Stimulated activated CD4-positive, alpha-beta T cell treated with anti-CD3 and anti-CD28 coated beads, Interleukin-15, amount 100 ng/mL, for 24 hours (primary cell): ENCODE data around the gene TYMS.

Source experiments
- DNase-seq: peaks from one replicate; pipeline ENCODE4 v3.0.0-alpha.2; 2020

TYMS gene

DNA sequence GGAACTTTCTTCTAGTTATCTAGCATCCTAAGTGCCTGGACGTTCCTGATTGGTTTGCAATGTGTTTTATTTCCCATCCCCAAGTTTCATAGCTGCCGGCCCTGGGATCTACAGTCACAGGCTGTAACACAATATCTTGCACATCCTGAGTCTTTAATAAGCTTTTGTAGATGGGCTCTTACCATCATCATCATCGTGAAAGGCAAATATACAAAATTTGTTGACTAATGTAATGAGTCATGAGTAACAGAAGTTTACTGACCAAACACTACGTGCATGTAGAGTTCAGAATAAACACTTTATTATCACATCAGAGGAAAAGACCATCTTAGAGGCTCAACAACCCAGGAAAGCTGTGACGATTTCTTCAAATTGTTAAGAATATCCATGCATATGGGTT lies 8.1 kb upstream of the TYMS start:
- no peak for DNase-seq

DNA sequence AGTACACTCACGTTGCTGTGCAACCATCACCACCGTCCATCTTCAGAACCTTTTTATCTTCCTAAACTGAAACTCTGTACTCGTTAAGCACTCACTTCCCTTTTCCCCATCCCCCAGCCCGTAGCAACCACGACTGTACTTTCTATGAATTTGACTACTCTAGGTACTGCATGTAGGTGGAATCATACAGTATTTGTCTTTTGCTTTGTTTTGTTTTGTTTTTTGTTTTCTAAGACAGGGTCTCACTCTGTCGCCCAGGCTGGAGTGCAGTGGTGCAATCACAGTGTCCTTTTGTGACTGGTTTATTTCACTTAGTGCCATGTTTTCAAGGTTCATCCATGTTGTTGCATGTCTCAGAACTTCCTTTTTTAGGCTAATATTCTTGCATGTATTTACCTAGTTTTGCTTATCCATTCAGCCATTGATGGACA lies 7.0 kb upstream of the TYMS start:
- peak; percentile 31 for DNase-seq

DNA sequence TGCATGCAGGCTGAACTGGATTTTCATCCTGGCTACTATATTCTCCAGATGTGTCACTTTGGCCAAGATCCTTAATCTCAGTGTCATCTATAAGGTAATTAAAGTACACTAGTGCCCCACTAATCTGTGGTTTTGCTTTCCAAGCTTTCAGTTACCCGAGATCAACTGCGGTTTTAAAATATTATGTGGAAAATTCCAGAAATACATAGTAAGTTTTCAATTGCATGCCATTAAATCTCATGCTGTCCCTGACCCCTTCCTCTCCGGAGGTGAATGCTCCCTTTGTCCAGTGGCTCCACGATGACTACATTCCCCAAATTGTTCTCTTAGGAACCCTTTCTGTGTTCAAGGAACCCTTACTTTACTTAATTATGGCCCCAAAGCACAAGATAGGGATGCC lies 5.3 kb upstream of the TYMS start:
- no peak for DNase-seq

DNA sequence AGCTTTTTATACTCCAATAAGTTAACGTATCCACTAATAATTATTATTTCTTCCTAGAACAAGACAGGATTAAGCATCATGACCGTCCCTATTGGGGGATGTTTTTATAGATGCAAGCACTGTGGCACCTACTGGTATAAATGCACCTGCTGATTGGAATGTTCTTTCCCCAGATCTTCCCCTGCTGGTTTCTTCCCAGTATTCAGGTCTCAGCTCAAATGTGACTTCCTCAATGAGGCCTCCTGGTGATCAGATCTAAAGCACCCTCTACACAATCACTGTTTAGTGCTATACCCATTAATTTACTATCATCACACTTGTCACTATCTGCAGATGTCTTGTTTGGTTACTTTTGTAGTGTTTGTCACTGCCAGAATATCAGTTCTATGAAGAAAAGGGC lies 3.9 kb upstream of the TYMS start:
- no peak for DNase-seq

DNA sequence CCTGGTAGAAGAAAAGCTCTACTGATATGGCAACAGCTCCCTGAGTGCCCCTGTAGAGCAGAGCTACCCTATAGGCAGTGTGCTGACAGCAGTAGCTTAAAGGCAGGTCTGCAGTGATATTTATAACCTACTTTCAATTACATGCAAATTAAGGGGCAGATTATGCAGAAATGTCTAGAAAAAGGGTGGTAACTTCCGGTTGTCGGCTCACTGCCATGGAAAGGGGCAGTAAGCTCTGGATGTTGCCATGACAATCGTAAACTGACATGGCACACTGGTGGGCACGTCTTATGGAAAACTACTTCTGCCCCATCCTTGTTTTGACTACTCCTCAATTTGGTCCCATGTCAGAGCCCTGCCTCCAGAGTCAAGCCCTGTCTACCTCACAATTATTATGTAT lies 2.9 kb upstream of the TYMS start:
- no peak for DNase-seq

DNA sequence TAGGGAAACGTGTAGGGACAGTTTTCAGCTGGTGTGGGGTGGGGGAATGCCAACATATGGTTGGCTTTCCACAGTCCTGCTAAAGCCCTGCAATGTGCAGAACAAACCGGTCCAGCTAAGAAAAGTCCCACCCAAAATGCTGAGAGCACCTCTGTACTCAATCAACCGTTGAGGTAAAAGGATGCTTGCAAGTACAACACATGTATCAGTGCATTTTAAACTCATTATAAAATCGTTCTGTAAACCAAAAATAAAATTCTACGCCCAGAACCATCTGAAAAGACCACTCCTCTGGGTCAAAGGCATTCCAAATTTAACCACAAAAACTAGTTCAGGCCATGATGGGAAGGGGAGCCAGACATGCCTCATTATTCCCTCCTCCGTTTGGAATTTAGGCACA lies 2.0 kb upstream of the TYMS start:
- DNase-seq, result no peak

DNA sequence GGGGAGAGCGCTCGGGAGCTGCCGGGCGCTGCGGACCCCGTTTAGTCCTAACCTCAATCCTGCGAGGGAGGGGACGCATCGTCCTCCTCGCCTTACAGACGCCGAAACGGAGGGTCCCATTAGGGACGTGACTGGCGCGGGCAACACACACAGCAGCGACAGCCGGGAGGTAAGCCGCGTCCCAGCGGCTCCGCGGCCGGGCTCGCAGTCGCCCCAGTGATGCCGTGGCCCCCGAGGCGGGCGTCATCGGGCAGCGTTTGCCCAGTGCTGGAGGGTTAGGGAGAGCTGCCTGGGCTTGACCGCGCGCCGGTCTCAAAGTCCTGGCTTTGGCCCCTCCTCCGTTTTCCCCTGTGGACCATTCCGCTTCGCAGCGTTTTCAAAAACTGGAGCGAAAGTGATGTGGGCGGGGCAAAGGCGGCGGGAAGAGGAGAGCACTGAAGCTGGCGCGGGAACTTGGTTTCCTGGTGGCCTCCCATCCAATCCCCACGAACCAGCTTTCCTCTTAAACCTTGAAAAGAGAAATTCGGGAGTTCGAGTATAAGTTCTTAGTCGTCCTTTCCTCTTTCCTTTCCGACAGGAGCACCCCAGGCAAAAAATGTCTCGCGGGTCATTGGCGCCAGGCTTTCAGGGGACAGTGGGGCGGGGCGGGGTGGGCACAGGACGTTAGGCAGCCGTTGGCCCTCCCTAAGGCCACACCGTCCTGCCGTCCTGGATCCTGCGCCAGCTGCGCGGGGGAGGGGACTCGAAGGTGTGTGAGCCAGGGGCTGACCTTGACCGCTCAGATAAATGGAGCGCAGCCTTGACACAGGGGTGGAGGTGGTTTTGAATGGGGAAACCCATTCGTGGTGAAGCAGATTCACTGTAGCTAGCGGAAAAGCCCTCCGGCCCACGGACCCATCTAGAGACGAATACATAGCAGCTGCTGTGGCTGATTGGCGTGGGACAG lies 821 bp downstream of the TYMS start:
- peak; percentile 90 for DNase-seq

DNA sequence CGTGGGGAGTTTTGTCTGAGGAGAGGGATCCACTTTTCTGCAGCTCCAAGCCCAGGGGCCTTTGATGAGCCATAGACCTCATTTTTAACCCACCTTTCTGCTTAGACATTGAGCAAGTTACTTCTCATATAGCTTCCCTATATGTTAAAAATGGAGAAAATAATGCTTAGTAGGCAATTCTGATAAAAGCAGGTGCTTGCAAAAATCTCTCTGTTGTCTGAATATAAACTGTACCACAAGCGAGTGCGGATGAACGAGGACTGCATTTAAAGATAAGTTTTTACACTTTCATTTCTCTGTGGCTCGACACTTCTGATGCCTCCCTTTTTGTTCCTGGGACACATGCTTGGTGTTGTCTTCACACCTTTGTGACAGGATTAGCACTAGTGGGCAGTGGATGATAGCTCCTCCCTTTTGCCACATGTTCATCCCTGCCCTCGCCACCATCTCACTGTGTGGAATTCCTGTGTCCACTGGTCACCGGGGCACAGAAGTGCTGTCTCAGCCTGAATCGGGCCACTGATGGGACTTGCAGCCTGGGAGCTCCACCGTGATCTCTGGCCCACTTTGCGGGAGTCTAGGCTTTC lies 1.6 kb downstream of the TYMS start:
- no peak for DNase-seq

DNA sequence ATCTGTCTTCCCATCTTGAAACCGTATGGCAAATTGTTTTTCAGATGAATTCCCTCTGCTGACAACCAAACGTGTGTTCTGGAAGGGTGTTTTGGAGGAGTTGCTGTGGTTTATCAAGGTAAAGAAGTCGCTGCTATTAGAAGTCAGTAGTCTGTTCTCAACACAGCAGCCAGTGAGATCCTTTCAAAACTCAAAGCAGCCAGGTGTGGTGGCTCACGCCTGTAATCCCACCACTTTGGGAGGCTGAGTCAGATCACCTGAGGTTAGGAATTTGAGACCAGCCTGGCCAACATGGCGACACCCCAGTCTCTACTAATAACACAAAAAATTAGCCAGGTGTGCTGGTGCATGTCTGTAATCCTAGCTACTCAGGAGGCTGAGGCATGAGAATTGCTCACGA lies 2.1 kb downstream of the TYMS start:
- DNase-seq, result no peak

DNA sequence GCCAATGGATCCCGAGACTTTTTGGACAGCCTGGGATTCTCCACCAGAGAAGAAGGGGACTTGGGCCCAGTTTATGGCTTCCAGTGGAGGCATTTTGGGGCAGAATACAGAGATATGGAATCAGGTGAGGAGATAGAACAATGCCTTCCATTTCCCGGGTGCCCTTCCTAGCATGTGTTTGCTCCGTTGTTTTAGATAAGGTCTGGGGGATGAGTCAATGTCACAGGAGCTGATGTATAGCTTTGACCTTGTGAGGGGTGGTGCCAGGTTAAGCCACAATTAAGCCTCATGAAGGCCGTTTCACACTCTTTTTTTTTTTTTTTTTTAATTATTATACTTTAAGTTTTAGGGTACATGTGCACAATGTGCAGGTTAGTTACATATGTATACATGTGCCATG lies 4.7 kb downstream of the TYMS start:
- DNase-seq, result no peak

DNA sequence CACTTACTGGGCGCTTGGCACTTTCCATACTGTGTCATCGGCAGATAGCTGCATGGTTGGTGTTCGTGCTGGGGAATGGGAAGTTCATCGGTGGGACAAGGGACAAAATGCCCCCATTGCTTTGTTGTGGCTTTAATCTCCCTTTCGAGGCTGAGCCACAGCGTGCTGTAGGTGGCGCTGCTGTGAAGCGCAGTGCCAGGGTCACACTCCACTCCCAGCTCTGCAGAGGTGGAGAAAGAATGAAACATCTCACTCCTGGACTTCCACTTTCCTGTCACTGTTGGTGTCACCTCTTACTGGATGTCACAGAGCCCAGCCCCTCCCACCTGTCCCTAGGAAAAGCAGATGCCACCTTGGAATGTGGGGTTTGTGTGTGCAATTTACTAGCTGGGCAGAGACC lies 8.7 kb downstream of the TYMS start:
- DNase-seq, result no peak

DNA sequence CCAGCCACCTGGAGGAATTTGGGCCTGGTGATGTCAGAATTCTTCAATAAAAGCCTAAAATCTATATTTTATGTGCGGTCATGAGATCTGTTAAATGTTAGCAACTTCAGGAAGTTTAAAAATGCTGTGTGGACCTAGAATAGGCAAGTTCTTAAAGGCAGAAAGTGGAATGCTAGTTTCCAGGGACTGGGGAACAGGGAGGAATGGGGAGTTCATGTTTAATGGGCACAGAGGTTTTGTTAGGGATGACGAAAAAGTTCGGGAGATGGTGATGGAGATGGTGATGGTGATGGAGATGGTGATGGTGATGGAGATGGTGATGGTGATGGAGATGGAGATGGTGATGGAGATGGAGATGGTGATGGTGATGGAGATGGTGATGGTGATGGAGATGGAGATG lies 9.2 kb downstream of the TYMS start:
- DNase-seq, result no peak

DNA sequence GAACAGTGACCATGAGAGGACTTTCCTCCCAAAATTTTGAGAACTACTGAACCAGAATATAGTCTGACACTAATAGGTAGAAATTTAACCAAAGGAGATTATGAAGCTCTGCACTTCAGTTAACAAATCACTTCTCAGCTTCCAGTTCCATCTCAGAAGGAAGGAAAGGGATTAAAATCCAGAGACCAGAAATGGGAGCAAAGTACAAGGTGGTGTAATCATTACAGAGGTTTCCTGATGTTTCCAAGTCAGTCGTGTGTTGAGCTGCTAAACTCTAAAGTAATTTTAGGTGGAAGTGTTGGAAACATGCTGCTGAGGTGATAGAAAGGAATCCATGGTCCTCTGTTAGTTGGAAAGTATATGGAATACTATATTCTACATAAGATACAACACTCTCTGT lies 10.8 kb downstream of the TYMS start:
- DNase-seq, result no peak

DNA sequence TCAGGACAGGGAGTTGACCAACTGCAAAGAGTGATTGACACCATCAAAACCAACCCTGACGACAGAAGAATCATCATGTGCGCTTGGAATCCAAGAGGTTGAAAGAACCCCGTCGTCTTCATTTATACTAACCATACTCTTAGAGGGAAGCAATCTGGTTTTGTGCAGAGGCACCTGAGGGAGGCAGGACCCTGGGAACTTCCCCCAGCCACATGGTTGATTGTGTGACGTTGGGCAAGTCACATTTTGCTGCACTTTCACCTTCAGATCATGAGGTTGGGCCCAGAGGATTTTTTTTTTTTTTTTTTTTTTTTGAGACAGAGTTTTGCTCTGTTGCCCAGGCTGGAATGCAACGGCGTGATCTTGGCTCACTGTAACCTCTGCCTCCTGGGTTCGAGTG lies 11.6 kb downstream of the TYMS start:
- no peak for DNase-seq

DNA sequence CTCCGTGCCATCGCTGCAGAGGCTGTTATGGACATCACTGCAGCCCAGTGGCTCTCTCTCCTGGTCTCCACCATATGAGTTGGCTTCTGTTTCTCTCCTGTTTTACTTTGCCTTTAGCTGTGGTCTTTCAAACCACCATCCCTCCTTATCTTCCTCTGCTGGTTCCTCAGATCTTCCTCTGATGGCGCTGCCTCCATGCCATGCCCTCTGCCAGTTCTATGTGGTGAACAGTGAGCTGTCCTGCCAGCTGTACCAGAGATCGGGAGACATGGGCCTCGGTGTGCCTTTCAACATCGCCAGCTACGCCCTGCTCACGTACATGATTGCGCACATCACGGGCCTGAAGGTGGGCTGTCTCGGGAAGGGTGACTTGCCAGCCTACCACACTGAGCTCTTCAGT lies 13.1 kb downstream of the TYMS start:
- no peak for DNase-seq

DNA sequence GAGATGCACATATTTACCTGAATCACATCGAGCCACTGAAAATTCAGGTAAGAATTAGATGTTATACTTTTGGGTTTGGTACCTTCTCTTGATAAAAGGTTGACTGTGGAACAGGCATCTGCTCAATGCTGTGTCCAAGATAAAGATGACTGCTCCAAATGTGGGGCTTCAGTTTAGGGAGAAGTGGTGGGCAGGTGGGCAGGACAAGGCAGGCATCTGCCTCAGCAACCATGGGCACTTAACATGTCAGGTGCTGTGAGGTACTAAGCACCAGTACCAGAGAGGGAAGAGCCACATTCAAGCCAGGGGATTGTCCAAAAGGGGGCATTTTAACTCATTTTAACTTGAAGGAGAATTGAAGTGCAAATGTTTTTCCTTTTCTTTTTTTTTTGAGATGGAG lies 14.0 kb downstream of the TYMS start:
- DNase-seq, result no peak

DNA sequence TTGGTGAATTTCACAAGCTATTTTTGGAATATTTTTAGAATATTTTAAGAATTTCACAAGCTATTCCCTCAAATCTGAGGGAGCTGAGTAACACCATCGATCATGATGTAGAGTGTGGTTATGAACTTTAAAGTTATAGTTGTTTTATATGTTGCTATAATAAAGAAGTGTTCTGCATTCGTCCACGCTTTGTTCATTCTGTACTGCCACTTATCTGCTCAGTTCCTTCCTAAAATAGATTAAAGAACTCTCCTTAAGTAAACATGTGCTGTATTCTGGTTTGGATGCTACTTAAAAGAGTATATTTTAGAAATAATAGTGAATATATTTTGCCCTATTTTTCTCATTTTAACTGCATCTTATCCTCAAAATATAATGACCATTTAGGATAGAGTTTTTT lies 15.9 kb downstream of the TYMS start:
- DNase-seq, result no peak

DNA sequence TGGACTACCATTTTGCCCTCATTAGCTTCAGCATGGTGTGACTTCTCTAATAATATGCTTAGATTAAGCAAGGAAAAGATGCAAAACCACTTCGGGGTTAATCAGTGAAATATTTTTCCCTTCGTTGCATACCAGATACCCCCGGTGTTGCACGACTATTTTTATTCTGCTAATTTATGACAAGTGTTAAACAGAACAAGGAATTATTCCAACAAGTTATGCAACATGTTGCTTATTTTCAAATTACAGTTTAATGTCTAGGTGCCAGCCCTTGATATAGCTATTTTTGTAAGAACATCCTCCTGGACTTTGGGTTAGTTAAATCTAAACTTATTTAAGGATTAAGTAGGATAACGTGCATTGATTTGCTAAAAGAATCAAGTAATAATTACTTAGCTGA lies 16.3 kb downstream of the TYMS start:
- no peak for DNase-seq

DNA sequence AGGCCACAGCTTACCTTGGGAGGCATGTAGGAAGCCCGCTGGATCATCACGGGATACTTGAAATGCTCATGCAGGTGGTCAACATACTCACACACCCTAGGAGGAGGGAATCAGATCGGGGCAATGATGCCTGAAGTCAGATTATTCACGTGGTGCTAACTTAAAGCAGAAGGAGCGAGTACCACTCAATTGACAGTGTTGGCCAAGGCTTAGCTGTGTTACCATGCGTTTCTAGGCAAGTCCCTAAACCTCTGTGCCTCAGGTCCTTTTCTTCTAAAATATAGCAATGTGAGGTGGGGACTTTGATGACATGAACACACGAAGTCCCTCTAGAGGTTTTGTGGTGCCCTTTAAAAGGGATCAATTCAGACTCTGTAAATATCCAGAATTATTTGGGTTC lies 17.9 kb downstream of the TYMS start:
- DNase-seq, result no peak

DNA sequence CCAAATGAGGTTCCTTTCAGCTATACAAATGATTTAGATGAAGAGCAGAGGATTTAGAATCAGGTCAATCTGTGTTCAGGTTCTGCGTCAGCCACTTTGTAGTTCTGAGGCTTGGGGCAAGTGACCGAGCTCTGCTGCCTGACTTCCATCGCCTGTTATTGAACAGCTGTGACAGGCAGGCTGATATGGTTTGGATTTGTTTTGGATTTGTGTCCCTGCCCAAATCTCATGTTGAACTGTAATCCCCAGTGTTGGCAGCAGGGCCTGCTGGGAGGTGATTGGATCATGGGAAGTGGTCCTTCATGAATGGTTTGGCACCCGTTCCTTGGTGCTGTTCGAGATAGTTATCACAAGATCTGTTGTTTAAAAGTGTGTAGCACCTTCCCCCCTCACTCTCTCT lies 18.6 kb downstream of the TYMS start:
- no peak for DNase-seq

DNA sequence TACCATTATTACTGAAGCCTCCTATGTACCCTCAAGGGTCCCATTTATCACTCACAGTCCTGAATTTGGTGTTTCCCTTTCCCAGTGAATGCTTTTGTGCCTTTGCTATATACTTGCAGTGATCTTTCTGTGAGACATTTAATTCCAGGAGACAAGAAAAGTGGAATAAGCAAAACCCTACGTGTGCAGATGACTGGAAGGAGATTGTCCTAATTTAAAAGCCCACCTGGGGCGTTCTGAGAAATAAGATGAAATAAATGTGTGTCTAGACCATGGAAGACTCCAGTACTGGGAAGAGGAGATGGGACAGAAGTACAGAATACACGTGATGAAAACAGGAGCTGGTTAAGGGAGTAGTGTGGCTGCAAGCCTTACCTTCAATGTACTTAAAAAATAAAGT lies 19.3 kb downstream of the TYMS start:
- DNase-seq, result no peak

DNA sequence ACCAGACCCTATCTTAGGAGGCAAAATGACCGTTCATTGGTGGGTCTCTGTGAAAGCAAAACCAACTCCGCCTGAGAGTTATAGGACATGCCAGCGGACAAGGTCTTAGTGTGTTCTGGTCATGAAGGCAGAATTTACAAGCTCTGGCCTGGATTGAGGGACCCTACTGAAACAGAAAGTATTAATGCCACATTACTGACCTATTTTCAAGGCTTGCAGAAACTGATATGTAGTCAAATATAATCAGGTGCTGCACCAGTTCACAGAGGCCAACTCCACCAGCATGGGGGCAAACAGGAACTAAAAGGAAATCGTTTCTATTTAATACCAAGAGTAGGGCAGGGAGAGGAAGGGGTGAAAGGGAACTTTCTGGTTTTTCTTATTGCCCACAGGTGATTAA lies 19.7 kb downstream of the TYMS start:
- no peak for DNase-seq

DNA sequence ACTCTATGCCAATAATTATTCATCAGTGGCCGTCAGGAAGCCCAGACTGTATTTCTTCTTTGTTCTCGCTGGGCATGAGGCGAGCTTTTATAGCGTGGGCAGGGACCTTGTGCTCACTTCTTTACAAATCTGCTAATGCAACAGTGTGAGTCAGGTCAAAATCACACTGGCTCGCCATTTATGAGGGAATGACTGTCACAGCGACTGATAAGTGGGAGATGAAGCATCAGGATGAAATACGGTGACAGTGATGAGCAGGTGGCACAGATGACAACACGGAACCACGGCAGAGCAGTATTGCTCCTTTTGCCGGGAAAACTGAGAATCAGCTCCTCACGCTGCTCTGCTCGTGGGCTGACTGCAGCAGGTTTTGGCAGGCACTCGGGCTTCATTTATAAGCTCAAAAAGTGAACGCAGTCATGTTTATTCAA lies 20.5 kb downstream of the TYMS start:
- DNase-seq, result no peak

DNA sequence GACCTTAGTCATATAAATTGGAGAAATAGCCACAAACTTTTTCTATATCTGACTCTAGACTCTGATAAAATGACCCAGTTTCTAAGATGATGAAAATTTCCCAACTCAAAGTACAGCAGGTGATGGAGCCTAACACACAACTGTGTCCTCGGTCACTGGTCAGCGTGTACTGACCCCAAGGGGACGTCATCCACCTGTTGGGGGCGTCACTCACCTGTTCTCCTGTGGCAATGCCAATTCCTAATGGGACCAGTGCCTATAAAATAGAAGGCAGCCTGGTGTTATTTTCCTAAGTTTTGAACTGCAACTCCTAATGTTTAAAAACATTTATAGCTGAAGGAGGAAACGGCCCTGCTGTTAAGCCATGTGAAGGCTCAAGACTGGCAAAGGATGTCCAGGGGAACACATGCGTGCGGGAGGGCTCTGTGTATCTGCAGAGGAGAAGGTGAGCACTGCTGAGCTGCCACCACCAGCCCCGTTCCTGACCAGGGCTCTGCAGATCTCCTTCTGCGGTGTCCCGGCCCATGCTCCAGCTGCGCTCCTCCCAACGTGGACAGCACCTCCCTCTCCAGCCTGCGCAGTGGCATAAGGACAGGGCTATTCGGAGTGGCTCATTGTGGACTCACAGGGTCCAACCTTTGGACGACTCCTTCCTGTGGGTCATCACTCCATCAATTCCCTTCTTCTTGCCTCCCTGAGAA lies 21.2 kb downstream of the TYMS start:
- DNase-seq, result no peak
